Measurements from ENCODE around the gene SRRM3. TPM values are rescaled to one million over a fixed set of nuclear protein-coding genes. Genes with fewer than 3 reads are reported as not detected.
"Not testable (repeated sequence)": the region's sequence is repeated elsewhere in the genome, so short reads cannot be mapped to it uniquely, and the experiment has no call there.

Gene SRRM3
- total RNA-seq, 1 donor from 2014 or later = not detected

- peak; percentile 67 for ATAC-seq (ENCODE audit: low read depth)
- peak overlapping the region; percentile 90 for H3K4me3 Mint-ChIP-seq
- peaks cover 13% of the 10 kb centered on the region for H3K4me1 Mint-ChIP-seq
- intact Hi-C loops (cut with micrococcal nuclease) = loop anchor here (1.0 to 5.0 kb wide), 3 partner anchors 11 to 311 kb away; partner anchors contain the start of gene TMEM120A
- no peaks in the 10 kb centered on the region for H3K36me3 Mint-ChIP-seq (ENCODE audit: low read depth)
- H3K27me3 Mint-ChIP-seq = no peaks in the 10 kb centered on the region
- peak; percentile 72 for DNase-seq
- peak overlapping the region; percentile 81 for H3K27ac Mint-ChIP-seq
- no peak for TF ChIP-seq CTCF (IDR thresholded peaks at IDR 0.05)
- peaks cover 2% of the 10 kb centered on the region for H3K9me3 Mint-ChIP-seq
- POLR2A ChIA-PET = interaction anchor here (0.5 to 2.3 kb wide), 5 partner anchors 9 to 1932 kb away, joined by 3 to 14 read pairs (median 9); partner anchors contain the start of gene YWHAG
- CTCF ChIA-PET = interaction anchor here (1.0 to 1.9 kb wide), 2 partner anchors 11 to 15 kb away, joined by 3 to 8 read pairs; no protein-coding TSS in a partner anchor
Observed at GRCh38 chr7:76303202-76304147, 101.8 kb downstream of the SRRM3 start.

DNA sequence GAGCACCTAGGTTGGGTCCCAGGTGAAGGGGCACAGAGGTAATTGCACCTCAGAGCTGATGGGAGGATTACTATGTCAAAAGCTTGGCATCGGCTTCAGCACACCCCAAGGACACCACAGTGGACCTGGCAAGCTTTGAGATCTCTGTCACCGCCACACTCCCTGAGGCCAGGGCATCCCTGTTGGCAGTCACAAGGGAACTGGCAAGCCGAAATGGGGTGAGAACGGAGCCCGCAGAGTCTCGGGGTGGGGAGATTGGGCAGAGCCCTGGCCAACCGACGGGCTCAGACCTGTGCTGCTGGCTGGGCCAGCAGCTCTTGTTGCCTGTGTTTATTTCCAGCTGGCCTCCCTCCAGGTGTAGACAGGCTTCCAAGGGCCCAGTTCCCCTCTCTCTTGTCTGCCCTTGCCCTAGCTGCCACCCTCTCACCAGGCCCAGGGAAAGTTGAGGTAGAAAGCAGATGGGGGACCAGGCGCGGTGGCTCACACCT, 103.2 kb downstream of the SRRM3 start:
- POLR2A ChIA-PET = interaction anchor here (0.6 to 1.1 kb wide), 2 partner anchors 10 to 55 kb away, joined by 3 to 6 read pairs; no protein-coding TSS in a partner anchor
- TF ChIP-seq CTCF (IDR thresholded peaks at IDR 0.05) = no peak
- Mint-ChIP-seq H3K36me3 (ENCODE audit: low read depth) (no peaks in the 10 kb centered on the region), H3K27me3 (no peaks in the 10 kb centered on the region), H3K4me3 (no peak overlapping the region), H3K27ac (no peak overlapping the region), H3K4me1 (peaks cover 13% of the 10 kb centered on the region), H3K9me3 (peaks cover 2% of the 10 kb centered on the region)
- DNase-seq (no peak), ATAC-seq (ENCODE audit: low read depth) (no peak)
- intact Hi-C loops (cut with micrococcal nuclease) = loop anchor here (5.0 kb wide), 1 partner anchor 313 kb away; the partner anchor contains the start of gene TMEM120A
- CTCF ChIA-PET = interaction anchor here (1.0 to 1.1 kb wide), 2 partner anchors 9 to 10 kb away, joined by 3 to 6 read pairs; no protein-coding TSS in a partner anchor

GRCh38 chr7:76308874-76309273, 107.2 kb downstream of the SRRM3 start:
- DNase-seq; intact Hi-C loops (cut with micrococcal nuclease); H3K27me3 Mint-ChIP-seq; ATAC-seq (ENCODE audit: low read depth); H3K4me3 Mint-ChIP-seq; H3K36me3 Mint-ChIP-seq (ENCODE audit: low read depth); H3K9me3 Mint-ChIP-seq; H3K4me1 Mint-ChIP-seq; CTCF ChIA-PET; H3K27ac Mint-ChIP-seq: not testable (repeated sequence)
- POLR2A ChIA-PET = interaction anchor here (0.6 kb wide), 1 partner anchor 27 kb away, joined by 3 read pairs; no protein-coding TSS in a partner anchor

- H3K4me1 Mint-ChIP-seq; H3K36me3 Mint-ChIP-seq (ENCODE audit: low read depth); DNase-seq; H3K27ac Mint-ChIP-seq; H3K9me3 Mint-ChIP-seq; H3K27me3 Mint-ChIP-seq; intact Hi-C loops (cut with micrococcal nuclease); CTCF ChIA-PET; H3K4me3 Mint-ChIP-seq; ATAC-seq (ENCODE audit: low read depth): not testable (repeated sequence)
- POLR2A ChIA-PET = interaction anchor here (0.7 kb wide), 2 partner anchors 30 to 289 kb away, joined by 4 read pairs; no protein-coding TSS in a partner anchor
Observed at GRCh38 chr7:76309341-76310101, 107.8 kb downstream of the SRRM3 start.

DNA sequence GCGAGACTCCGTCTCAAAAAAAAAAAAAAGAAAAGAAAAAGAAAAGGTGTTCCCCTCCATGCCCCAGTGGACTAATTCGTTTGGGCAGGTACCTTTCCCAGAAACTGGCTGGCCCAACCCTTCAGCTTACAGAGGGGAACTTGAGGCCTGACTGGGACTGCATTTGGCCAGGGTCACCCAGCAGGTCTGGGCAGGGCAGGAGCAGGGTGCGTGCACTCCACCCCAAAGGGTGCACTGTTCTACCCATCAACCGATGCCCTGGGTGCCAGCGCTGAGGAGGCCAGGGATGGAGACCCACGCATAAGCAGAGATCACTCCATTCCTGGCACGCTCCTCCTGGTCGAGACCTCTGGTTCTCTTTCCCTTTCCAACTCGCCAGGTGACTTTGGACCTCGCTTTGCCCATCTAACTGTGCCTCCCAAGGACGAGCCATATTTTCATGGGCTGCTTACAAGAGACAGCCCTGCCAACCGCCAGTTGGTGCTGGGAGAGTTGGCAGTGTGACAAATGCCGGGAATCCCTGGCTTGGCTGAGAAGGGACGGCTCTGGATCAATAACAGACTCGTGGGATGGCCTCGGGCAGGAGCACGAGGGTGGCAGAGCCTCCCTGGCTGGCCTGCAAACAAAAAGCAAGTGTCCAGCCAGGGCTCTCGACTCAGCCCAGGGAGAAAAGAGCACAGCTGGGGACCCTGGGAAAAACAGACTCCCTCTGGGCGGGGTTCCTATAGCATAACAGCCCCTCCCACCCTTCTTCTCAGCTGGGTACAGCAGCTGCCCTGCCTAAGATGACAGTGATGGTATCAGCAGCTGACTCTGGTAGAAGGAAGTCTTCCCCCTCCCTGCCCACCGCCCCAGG, 108.6 kb downstream of the SRRM3 start:
- Mint-ChIP-seq H3K36me3 (ENCODE audit: low read depth) (no peaks in the 10 kb centered on the region), H3K27ac (no peak overlapping the region), H3K4me1 (peaks cover 6% of the 10 kb centered on the region), H3K4me3 (no peak overlapping the region), H3K9me3 (no peaks in the 10 kb centered on the region), H3K27me3 (no peaks in the 10 kb centered on the region)
- no peak for DNase-seq
- ATAC-seq (ENCODE audit: low read depth) = no peak
- POLR2A ChIA-PET = interaction anchor here (0.7 kb wide), 2 partner anchors 29 to 290 kb away, joined by 4 read pairs; no protein-coding TSS in a partner anchor
- CTCF ChIA-PET = no interaction called here
- intact Hi-C loops (cut with micrococcal nuclease) = no loop called here
- TF ChIP-seq CTCF (IDR thresholded peaks at IDR 0.05) = no peak

- CTCF ChIA-PET; H3K4me3 Mint-ChIP-seq; H3K4me1 Mint-ChIP-seq; DNase-seq; H3K9me3 Mint-ChIP-seq; H3K27ac Mint-ChIP-seq; H3K27me3 Mint-ChIP-seq; H3K36me3 Mint-ChIP-seq (ENCODE audit: low read depth); ATAC-seq (ENCODE audit: low read depth); intact Hi-C loops (cut with micrococcal nuclease): not testable (repeated sequence)
- POLR2A ChIA-PET = interaction anchor here (0.8 kb wide), 1 partner anchor 16 kb away, joined by 11 read pairs; no protein-coding TSS in a partner anchor
Observed at GRCh38 chr7:76311838-76312237, 110.1 kb downstream of the SRRM3 start.

Data from activated B cell treated with CpG ODN at 0.5 μM for 24 hours (primary cell).